H1 (cell line): Measurements from ENCODE around the gene ANP32B. TPM values are rescaled to one million over a fixed set of nuclear protein-coding genes. Genes with fewer than 3 reads are reported as not detected.

ENCODE experiments used
- CTCF ChIA-PET: fragments of 300-600 bp; sonication (Branson Sonifier 250); formaldehyde crosslinking; loops from one replicate; lab custom pipeline; 2021; ENCODE audit not compliant: partially characterized antibody; lab: Charles Lee
- POLR2A ChIA-PET: fragments of 300-600 bp; sonication (Branson Sonifier 250); formaldehyde crosslinking; loops from one replicate; lab custom pipeline; 2021; ENCODE audit warnings: inconsistent platforms; ENCODE audit not compliant: partially characterized antibody; lab: Charles Lee
- DNase-seq, 2 experiments: peaks; one replicate each; pipeline versions ENCODE4 v3.0.0 to v3.0.0-alpha.2; 2010 to 2022; ENCODE audit warnings: low spot score in 2 of 2, low read depth in 1 of 2, mixed read lengths in 1 of 2
- FAIRE-seq: peaks from 2 replicates; lab custom pipeline; 2011; peaks lifted over from hg19 to GRCh38; lab: Jason Lieb, UNC
- H2AFZ ChIP-seq: 2 replicates; pipeline ENCODE4 v1.8.1; 2012; ENCODE audit warnings: low read length, inconsistent platforms
- H2AK5ac ChIP-seq: 2 replicates; pipeline ENCODE4 v1.6.1; 2013; ENCODE audit warnings: low read depth, low read length
- H2BK120ac ChIP-seq: replicated peaks from 2 replicates; pipeline ENCODE3; 2013; ENCODE audit warnings: low read depth, low read length, inconsistent platforms
- H2BK12ac ChIP-seq: 2 replicates; pipeline ENCODE4 v1.6.1; 2013; ENCODE audit warnings: low read depth, low read length
- H2BK15ac ChIP-seq: 2 replicates; pipeline ENCODE4 v1.6.1; 2013; ENCODE audit warnings: low read length
- H2BK20ac ChIP-seq: 2 replicates; pipeline ENCODE4 v1.6.1; 2013; ENCODE audit warnings: low read length
- H2BK5ac ChIP-seq: 2 replicates; pipeline ENCODE4 v1.6.1; 2013; ENCODE audit warnings: low read depth, low read length
- H3K14ac ChIP-seq: 2 replicates; pipeline ENCODE4 v1.6.1; 2013; ENCODE audit warnings: inconsistent platforms; ENCODE audit not compliant: insufficient read length
- H3K18ac ChIP-seq: 2 replicates; pipeline ENCODE4 v1.6.1; 2013; ENCODE audit warnings: low read length; ENCODE audit errors: extremely low read depth
- H3K23ac ChIP-seq: 2 replicates; pipeline ENCODE4 v1.6.1; 2013; ENCODE audit warnings: inconsistent platforms; ENCODE audit not compliant: insufficient read length
- H3K23me2 ChIP-seq: 2 replicates; pipeline ENCODE4 v1.6.1; 2013; ENCODE audit warnings: low read depth, low read length
- H3K27ac ChIP-seq: 2 replicates; pipeline ENCODE4 v1.6.1; 2011; ENCODE audit warnings: low read depth, low read length, inconsistent platforms
- H3K27me3 ChIP-seq, 4 experiments: replicated peaks in 1 of 4; 1 replicate in 1 of 4; 2 replicates in 3 of 4; pipeline versions ENCODE4 v1.6.1 to v1.8.1; 2011 to 2013; ENCODE audit warnings: low read length in 3 of 4, mild to moderate bottlenecking in 3 of 4, inconsistent platforms in 2 of 4, mixed read lengths in 2 of 4, moderate library complexity in 1 of 4; ENCODE audit not compliant: control insufficient read depth in 3 of 4, insufficient read depth in 3 of 4; ENCODE audit errors: extremely low read depth in 1 of 4
- H3K36me3 ChIP-seq, 4 experiments: 2 replicates each; pipeline versions ENCODE4 v1.6.1 to v1.8.1; 2011 to 2013; ENCODE audit warnings: mild to moderate bottlenecking in 4 of 4, low read length in 3 of 4, moderate library complexity in 2 of 4, control low read depth in 1 of 4, inconsistent platforms in 1 of 4; ENCODE audit not compliant: insufficient read depth in 4 of 4, control insufficient read depth in 2 of 4
- H3K4ac ChIP-seq: replicated peaks from 2 replicates; pipeline ENCODE3; 2013; ENCODE audit warnings: low read length, low read depth, mixed read lengths, inconsistent platforms; ENCODE audit not compliant: insufficient read length
- H3K4me1 ChIP-seq, 4 experiments: replicated peaks in 1 of 4; 1 replicate in 1 of 4; 2 replicates in 3 of 4; pipeline versions ENCODE4 v1.6.1 to v1.8.1; 2011 to 2013; ENCODE audit warnings: low read length in 3 of 4, inconsistent platforms in 2 of 4, mixed read lengths in 1 of 4; ENCODE audit not compliant: insufficient read depth in 4 of 4, control insufficient read depth in 3 of 4
- H3K4me2 ChIP-seq, 2 experiments: 2 replicates each; pipeline versions ENCODE4 v1.6.1 to v1.8.1; 2011 to 2013; ENCODE audit warnings: low read depth in 2 of 2, low read length in 2 of 2, control low read depth in 1 of 2, inconsistent platforms in 1 of 2, mild to moderate bottlenecking in 1 of 2; ENCODE audit not compliant: insufficient read depth in 1 of 2
- H3K4me3 ChIP-seq, 4 experiments: fragments of 200-600, 300-600 bp in 1 of 4; sonication (generic), shearing (Covaris generic), sonication (Bioruptor Twin) in 1 of 4; 2 replicates each; pipeline versions ENCODE4 v1.5.1 to v1.8.1; 2011 to 2016; ENCODE audit warnings: low read length in 4 of 4, low read depth in 3 of 4, control low read depth in 2 of 4, inconsistent platforms in 2 of 4, mild to moderate bottlenecking in 2 of 4, mixed read lengths in 1 of 4, moderate library complexity in 1 of 4; ENCODE audit not compliant: insufficient read depth in 2 of 4; ENCODE audit errors: extremely low read depth in 1 of 4
- H3K56ac ChIP-seq: replicated peaks from 2 replicates; pipeline ENCODE3; 2013; ENCODE audit warnings: low read depth, mild to moderate bottlenecking, mixed read lengths, low read length, inconsistent platforms; ENCODE audit not compliant: insufficient read length
- H3K79me1 ChIP-seq: 2 replicates; pipeline ENCODE4 v1.6.1; 2013; ENCODE audit warnings: low read depth, low read length, control low read depth
- H3K79me2 ChIP-seq, 2 experiments: 2 replicates each; pipeline versions ENCODE4 v1.6.1 to v1.8.1; 2012 to 2013; ENCODE audit warnings: low read length in 2 of 2, mild to moderate bottlenecking in 2 of 2, inconsistent platforms in 1 of 2; ENCODE audit not compliant: insufficient read depth in 2 of 2, control insufficient read depth in 1 of 2
- H3K9ac ChIP-seq, 4 experiments: replicated peaks in 1 of 4; 1 replicate in 1 of 4; 2 replicates in 3 of 4; pipeline versions ENCODE4 v1.6.1 to v1.8.1; 2011 to 2013; ENCODE audit warnings: low read depth in 3 of 4, low read length in 3 of 4, control low read depth in 2 of 4, mild to moderate bottlenecking in 2 of 4, moderate library complexity in 2 of 4, inconsistent platforms in 1 of 4; ENCODE audit errors: extremely low read depth in 1 of 4
- H3K9me3 ChIP-seq, 2 experiments: 2 replicates each; pipeline versions ENCODE4 v1.6.1 to v1.8.1; 2012 to 2013; ENCODE audit warnings: mild to moderate bottlenecking in 2 of 2, moderate library complexity in 2 of 2, control low read depth in 1 of 2, inconsistent platforms in 1 of 2, low read depth in 1 of 2, low read length in 1 of 2, mixed read lengths in 1 of 2; ENCODE audit not compliant: insufficient read depth in 2 of 2
- H4K20me1 ChIP-seq, 2 experiments: replicated peaks in 1 of 2; 2 replicates each; pipeline versions ENCODE3 to v1.8.1; 2011 to 2013; ENCODE audit warnings: inconsistent platforms in 2 of 2, low read length in 2 of 2, mild to moderate bottlenecking in 1 of 2; ENCODE audit not compliant: insufficient read depth in 2 of 2, control insufficient read depth in 1 of 2
- H4K5ac ChIP-seq: 2 replicates; pipeline ENCODE4 v1.6.1; 2013; ENCODE audit warnings: low read length, low read depth, mixed read lengths, inconsistent platforms; ENCODE audit not compliant: insufficient read length
- H4K8ac ChIP-seq: 2 replicates; pipeline ENCODE4 v1.8.0; 2013; ENCODE audit warnings: mild to moderate bottlenecking, moderate library complexity, low read length, inconsistent platforms; ENCODE audit not compliant: insufficient read depth; ENCODE audit errors: extremely low read depth
- H4K91ac ChIP-seq: replicated peaks from 2 replicates; pipeline ENCODE3; 2013; ENCODE audit warnings: low read length, mixed read lengths, inconsistent platforms; ENCODE audit not compliant: insufficient read length
- CEBPB ChIP-seq: IDR thresholded peaks from 2 replicates; pipeline ENCODE4 v1.6.1; 2012; ENCODE audit warnings: low read depth, low read length
- CHD2 ChIP-seq: IDR thresholded peaks from 2 replicates; pipeline ENCODE4 v1.6.1; 2012; ENCODE audit warnings: low read length, improper control_type of control experiment
- EGR1 ChIP-seq: IDR thresholded peaks from 2 replicates; pipeline ENCODE4 v1.6.1; 2011; ENCODE audit warnings: low read depth, low read length, borderline replicate concordance
- EZH2 ChIP-seq: fragments of 200-600 bp; sonication (generic); IDR thresholded peaks from 2 replicates; pipeline ENCODE4 v1.7.1; 2012; ENCODE audit warnings: low read depth, mild to moderate bottlenecking, moderate library complexity, low read length, inconsistent platforms; ENCODE audit not compliant: severe bottlenecking
- GABPA ChIP-seq: IDR thresholded peaks from 2 replicates; pipeline ENCODE4 v1.6.1; 2011; ENCODE audit warnings: mild to moderate bottlenecking, low read length, moderate library complexity, borderline replicate concordance; ENCODE audit not compliant: insufficient read depth
- PHF8 ChIP-seq: fragments of 200-600 bp; sonication (generic); conservative IDR thresholded peaks from 2 replicates; pipeline ENCODE4 v1.7.1; 2012; ENCODE audit warnings: low read depth, mild to moderate bottlenecking, inconsistent platforms, low read length, moderate library complexity
- SAP30 ChIP-seq: fragments of 300-600 bp; sonication (generic); IDR thresholded peaks from 2 replicates; pipeline ENCODE4 v1.7.1; 2012; ENCODE audit warnings: low read length, moderate library complexity, mild to moderate bottlenecking, inconsistent platforms; ENCODE audit not compliant: insufficient read depth, insufficient replicate concordance
- SIN3A ChIP-seq, 2 experiments: IDR thresholded peaks in 1 of 2; conservative IDR thresholded peaks in 1 of 2; 2 replicates each; pipeline ENCODE4 v1.6.1; 2011 to 2012; ENCODE audit warnings: low read length in 2 of 2, improper control_type of control experiment in 1 of 2, low read depth in 1 of 2, mild to moderate bottlenecking in 1 of 2
- SIRT6 ChIP-seq: IDR thresholded peaks from one replicate; pipeline ENCODE4 v1.7.1; 2012; ENCODE audit warnings: low read length, inconsistent platforms
- SIX5 ChIP-seq: IDR thresholded peaks from 2 replicates; pipeline ENCODE4 v1.6.1; 2011; ENCODE audit warnings: mild to moderate bottlenecking, low read depth, low read length
- SRF ChIP-seq: IDR thresholded peaks from 2 replicates; pipeline ENCODE4 v1.6.1; 2011; ENCODE audit warnings: mild to moderate bottlenecking, low read depth, low read length, moderate library complexity
- WGBS, 2 experiments: shearing (Covaris generic) in 1 of 2; methylation state at CpG; one replicate each; pipeline versions ENCODE4 v1.1.6 to v1.1.7; 2013 to 2015; ENCODE audit warnings: low lambda C conversion rate in 2 of 2, mixed read lengths in 2 of 2, inconsistent platforms in 1 of 2, low coverage in 1 of 2, missing lambda C conversion rate in 1 of 2; ENCODE audit not compliant: insufficient replicate concordance in 2 of 2, insufficient coverage in 1 of 2, insufficient read length in 1 of 2; ENCODE audit errors: extremely low coverage in 1 of 2, missing lambda C conversion rate in 1 of 2; 5-methylcytosine and 5-hydroxymethylcytosine counted together
- polyA plus RNA-seq, 7 experiments: library from polyadenylated mRNA; depleted of rRNA in 3 of 7; stranded (reverse) in 5 of 7; unstranded in 2 of 7; fragments of >200 nt in 5 of 7; fragments of 200-250 nt in 2 of 7; gene quantifications; 1 replicate in 5 of 7; 2 replicates in 1 of 7; 4 replicates in 1 of 7; pipeline versions ENCODE4 v1.2.1 to v1.2.3, GENCODE V29; 2011 to 2013; ENCODE audit warnings: missing spikeins in 2 of 7, mixed read lengths in 2 of 7
- total RNA-seq: library from RNA; stranded (reverse); fragmentation: NEBNext Ultra II Directional; extraction: Animal tissue kit (Norgen Biotek cat#: 25700); gene quantifications from 2 replicates; pipeline ENCODE4 v1.2.1, GENCODE V29; 2021

ANP32B gene
- total and polyA plus RNA-seq, 2 of the 8 experiments (the other 6 are each of a cell fraction or from before 2014, with no cell fraction given), result 7.6 to 88.1 TPM

- Histone ChIP-seq H2BK15ac (no peak overlapping the region), H3K4me1 (no peaks in the 10 kb centered on the region), H4K8ac (no peak overlapping the region), H4K91ac (no peak overlapping the region), H3K4me3 (no peak overlapping the region), H2BK120ac (no peak overlapping the region), H3K14ac (no peak overlapping the region), H2BK12ac (no peak overlapping the region), H3K4ac (no peak overlapping the region), H3K23me2 (no peaks in the 10 kb centered on the region), H3K18ac (no peak overlapping the region), H2AFZ (no peak overlapping the region), H3K36me3 (peaks cover 4 to 47% (median 21%) of the 10 kb centered on the region in 4 experiments; a peak in 6 of 8 replicates), H3K27ac (no peak overlapping the region), H4K20me1 (peaks cover 0 to 2% of the 10 kb centered on the region in 2 experiments), H3K27me3 (no peaks in the 10 kb centered on the region), H3K79me1 (no peaks in the 10 kb centered on the region), H3K23ac (no peak overlapping the region), H3K79me2 (no peaks in the 10 kb centered on the region), H2AK5ac (no peak overlapping the region), H3K9ac (no peak overlapping the region), H3K4me2 (no peak overlapping the region), H3K56ac (no peak overlapping the region), H3K9me3 (no peaks in the 10 kb centered on the region), H2BK20ac (no peak overlapping the region), H2BK5ac (no peak overlapping the region), H4K5ac (no peak overlapping the region)
- CTCF ChIA-PET, result no interaction called here
- FAIRE-seq (no peak), DNase-seq (no peak)
- TF ChIP-seq SIRT6, result no peak
- TF ChIP-seq SIN3A (conservative IDR thresholded peaks at IDR 0.05 in 1 of 2, IDR thresholded peaks at IDR 0.05 in 1 of 2; ENCODE audit: low read depth in 1 of 2, low read length in 2 of 2), result no peak
- no peak for TF ChIP-seq PHF8
- TF ChIP-seq EZH2, result no peak
- no peak for TF ChIP-seq SIX5
- no peak for TF ChIP-seq CHD2
- TF ChIP-seq CEBPB, result no peak
- no peak for TF ChIP-seq EGR1
- no peak for TF ChIP-seq SRF
- no peak for TF ChIP-seq GABPA
- TF ChIP-seq SAP30, result no peak
- WGBS, 2 experiments, result 96% methylated on average over 4 of the region's 4 CpGs; no CpG with 5 or more reads in 1 of the 2 experiments
- POLR2A ChIA-PET, result no interaction called here
Observed at GRCh38 chr9:98016137-98016680, 33.1 kb downstream of the ANP32B start.
